GM18519 (cell line): ENCODE data around the gene ATXN1.

Experiments
- ATAC-seq: cut with Tn5 transposase; IDR thresholded peaks from one replicate; pipeline ENCODE4 v1.9.1; 2021; ENCODE audit warnings: mild to moderate bottlenecking, moderate library complexity; ENCODE audit not compliant: unreplicated experiment, low FRiP score

Gene ATXN1

GRCh38 chr6:16335176-16335575 is 426.1 kb downstream of the ATXN1 start:
- no peak for ATAC-seq

- ATAC-seq: no peak
Observed at GRCh38 chr6:16334671-16335070, 426.6 kb downstream of the ATXN1 start.

GRCh38 chr6:16333580-16333979 is 427.7 kb downstream of the ATXN1 start:
- ATAC-seq: no peak

GRCh38 chr6:16332175-16332542 is 429.1 kb downstream of the ATXN1 start:
- peak; percentile 67 for ATAC-seq

DNA sequence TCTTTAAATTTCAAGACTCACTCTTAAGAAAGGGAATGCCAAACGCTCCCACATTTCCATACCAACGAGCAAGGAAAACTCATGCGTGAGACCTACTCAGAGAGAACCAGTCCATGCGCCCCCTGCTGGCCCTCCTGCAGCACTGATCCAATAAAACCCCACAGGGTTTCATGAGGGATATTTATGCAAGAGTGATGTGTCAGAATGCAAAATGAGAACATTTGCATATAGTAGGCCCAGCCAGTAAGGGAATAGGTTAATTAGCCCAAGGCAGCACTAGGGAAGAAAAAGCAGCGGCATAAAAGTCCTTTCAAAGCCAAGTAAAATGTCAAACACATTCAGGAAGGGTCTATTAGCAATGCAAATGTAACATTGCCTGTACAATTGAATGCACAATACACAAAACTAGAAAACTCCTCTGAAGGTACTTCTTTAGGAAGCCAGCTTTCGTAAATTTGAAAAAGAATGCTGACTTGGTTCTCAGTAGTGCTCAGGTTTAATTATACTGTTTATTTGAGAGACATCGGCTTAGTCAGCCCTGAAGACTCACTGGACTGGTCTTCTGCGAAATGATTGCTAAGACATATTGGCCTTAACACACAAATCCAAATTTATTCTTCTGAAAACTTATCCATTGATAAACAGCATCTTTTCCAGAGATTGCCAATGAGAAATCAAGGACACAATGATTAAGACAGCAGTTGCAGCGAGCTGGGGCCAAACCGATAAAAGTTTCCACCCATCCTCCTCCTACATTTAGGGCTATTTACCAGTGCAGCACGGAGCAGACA is 429.7 kb downstream of the ATXN1 start:
- ATAC-seq: no peak

DNA sequence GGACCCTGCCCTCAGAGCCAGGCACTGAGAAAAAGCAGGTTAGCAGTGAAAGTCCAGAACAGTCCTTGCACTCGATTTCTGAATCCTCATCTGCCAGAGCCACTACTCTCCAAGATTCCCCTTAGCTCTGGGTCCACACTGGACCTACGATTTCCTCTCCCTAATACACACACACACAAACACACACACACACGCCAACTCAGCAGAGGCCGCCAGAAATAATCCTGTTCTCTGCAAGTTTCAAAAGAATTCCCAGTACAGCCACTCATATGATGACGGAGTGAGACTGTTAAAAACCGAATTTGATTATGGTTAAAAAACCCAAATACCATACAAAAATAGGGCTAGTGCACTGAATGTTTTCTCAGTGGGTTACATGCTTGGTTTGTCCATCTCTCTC is 432.0 kb downstream of the ATXN1 start:
- ATAC-seq: no peak

- ATAC-seq: no peak
Observed at GRCh38 chr6:16327777-16328325, 433.4 kb downstream of the ATXN1 start.

DNA sequence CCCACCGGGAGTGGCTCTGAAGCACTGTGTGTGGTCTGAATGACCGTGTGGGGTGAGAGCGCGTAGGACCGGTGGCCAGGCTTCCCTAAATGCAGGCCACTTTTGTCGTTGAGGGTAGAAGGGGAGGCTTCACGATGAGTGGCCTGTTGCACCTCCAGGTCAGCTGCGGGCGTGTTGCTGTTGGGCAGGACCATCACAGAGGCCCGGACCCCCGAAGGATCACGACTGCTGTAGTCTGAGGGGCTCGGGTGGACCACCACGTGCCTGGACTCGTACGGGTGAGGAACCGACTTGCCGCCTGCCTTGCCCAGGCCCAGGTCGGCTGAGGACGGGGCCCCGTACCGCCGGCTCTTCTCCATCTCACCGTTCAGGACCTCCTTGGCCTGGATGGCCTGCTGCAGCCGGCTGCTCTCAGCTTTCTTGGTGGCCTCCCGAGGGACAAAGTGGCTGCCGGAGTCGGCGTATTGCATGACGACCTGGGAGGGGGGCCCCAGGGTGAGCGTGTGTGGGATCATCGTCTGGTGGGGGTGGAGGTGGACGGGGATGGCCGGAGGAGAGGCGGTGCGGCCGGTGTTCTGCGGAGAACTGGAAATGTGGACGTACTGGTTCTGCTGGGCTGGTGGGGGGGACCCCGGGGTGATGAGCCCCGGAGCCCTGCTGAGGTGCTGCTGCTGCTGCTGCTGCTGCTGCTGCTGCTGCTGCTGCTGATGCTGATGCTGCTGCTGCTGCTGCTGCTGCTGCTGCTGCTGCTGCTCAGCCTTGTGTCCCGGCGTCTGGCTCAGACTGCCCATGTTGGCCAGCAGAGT is 434.1 kb downstream of the ATXN1 start:
- ATAC-seq: no peak

- no peak for ATAC-seq
Observed at GRCh38 chr6:16326531-16326930, 434.7 kb downstream of the ATXN1 start.

- no peak for ATAC-seq
Observed at GRCh38 chr6:16324606-16325225, 436.5 kb downstream of the ATXN1 start.

GRCh38 chr6:16324184-16324583 is 437.1 kb downstream of the ATXN1 start:
- ATAC-seq: no peak

DNA sequence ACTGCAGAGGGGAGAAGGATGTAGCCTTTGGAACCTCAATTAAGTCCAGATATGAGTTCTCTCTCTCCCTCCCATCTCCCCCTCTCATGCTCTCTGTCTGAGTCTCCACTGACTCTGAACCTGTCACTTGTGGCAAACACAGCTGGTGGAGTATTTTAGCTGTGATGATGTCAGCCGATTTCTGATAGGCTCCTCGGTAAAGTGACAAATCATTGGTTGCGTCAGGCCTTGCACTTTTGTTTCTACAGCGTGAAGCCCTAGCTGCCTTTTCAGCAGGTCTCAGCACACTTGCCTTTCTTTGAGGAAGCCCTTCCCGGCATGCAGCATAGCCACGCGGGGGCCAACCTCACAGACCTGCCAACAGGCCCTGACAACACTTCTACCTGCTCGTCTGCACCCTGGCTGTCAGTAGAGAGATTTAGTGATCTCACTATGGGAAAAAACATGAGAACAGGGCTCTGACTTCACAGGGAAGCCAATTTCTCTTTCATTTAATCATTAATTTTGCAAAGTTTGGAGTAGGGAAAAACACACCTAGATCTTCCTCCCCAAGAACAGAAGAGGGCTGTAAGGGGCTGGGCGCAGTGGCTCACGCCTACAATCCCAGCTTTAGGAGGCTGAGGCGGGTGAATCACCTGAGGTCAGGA is 438.5 kb downstream of the ATXN1 start:
- ATAC-seq: peak; percentile 67

DNA sequence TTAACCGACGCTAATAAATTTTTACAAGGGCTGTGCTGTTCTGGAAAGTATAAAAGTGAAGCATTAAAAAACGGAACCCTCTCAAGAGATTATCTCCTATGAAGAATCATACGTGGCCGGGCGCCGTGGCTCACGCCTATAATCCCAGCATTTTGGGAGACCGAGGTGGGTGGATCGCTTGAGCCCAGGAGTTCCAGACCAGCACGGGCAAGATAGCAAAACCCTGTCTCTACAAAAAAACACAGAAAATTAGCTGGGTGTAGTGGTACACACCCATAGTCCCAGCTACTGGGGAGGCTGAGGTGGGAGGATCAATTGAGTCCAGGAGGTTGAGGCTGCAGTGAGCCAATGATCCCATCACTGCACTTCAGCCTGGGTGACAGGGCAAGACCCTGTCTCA is 439.4 kb downstream of the ATXN1 start:
- ATAC-seq: no peak

DNA sequence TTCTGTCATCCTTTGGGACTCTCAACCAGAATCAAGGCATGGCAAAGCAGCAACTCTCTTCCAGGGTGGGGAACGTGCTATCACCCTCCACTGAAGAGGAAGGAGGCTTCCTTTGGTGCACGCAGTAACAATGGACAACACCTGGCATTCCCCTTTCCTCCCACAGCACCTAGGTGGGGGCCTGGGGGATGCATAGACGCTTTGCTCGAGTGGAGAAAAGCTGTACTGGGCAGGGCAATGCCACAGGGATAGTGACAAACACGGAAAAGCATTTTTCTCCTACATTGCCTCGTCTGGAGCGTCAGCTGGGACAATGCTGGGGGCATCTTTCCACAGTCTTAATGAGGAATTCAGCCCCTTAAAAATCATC is 439.9 kb downstream of the ATXN1 start:
- no peak for ATAC-seq

DNA sequence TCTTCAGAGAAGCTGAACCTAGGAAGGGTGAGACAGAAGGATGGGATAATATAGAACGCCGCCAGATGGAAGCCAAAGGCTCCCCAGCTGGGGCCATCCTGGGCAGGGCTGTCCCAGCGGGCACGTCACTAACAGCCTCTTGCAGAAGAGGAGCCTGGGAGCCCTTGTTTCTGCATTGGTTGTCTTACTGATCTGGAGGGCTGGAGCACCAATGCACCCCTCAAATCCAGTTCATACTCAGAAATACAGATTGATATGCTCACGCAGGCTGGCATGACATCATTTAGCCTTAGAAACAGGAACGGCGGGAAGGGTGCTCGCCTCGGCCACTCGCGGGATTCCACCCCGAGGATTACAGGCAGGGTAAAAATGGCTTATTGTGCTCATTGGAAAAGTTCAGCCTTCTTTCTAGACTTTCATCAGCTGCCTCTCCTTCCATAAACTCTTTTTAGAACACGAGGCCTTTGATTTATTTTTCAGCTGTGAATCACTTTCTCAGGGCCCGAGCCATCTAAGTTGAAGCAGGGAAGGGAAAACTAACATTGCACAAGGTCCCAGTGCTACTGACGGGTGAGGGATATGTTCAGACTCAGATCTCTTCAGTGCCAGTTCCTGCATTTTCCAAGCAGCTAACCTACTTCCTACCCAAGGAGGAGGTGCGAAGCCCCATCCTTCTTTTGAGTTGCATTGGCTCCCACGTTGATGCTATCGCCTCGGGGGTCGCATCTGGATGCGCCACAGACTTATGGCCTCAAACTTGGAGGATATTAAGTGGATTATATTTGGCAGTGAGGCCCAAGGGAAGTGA is 440.5 kb downstream of the ATXN1 start:
- no peak for ATAC-seq

DNA sequence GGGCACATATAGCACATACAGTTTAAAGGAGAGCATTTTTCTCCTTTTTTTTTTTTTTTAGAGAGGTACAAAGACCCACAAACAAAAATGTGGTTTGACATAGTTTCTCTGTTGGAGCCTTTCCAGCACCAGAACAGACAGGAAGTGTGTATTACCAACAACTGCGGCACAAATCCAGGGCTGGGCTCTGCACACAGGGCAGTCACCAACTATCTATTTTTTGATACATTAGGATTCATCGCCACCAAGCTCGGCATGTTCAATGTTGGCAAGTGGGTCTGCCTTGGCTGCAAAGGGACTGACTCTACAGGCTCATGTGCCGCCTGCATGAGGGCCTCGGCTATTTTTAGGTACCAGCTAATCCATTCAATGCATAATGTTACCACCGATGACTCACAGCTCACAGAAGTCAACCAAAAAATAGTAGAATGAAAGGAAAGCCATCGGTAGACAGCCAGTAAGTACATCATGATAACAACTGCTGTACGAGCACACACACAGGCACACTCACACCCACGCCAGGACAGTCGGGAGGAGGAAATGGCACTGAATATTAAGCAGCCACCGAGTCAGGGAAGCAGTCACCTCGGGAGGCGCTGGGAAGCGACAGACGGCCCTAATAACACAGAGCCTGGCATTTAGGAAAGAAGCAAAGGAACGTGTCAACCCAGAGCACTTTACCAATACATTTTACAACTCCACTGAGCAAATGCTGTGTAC is 441.3 kb downstream of the ATXN1 start:
- ATAC-seq: peak; percentile 46

GRCh38 chr6:16318953-16319720 is 442.1 kb downstream of the ATXN1 start:
- no peak for ATAC-seq

GRCh38 chr6:16318538-16318937 is 442.7 kb downstream of the ATXN1 start:
- ATAC-seq: no peak
